Embryonic facial prominence (tissue), 1 donor: ENCODE data around the gene MYOZ3.

Source experiments
- DNase-seq: peaks from one replicate; pipeline ENCODE4 v3.0.0-alpha.2; 2016; ENCODE audit errors: extremely low spot score

The MYOZ3 gene

DNA sequence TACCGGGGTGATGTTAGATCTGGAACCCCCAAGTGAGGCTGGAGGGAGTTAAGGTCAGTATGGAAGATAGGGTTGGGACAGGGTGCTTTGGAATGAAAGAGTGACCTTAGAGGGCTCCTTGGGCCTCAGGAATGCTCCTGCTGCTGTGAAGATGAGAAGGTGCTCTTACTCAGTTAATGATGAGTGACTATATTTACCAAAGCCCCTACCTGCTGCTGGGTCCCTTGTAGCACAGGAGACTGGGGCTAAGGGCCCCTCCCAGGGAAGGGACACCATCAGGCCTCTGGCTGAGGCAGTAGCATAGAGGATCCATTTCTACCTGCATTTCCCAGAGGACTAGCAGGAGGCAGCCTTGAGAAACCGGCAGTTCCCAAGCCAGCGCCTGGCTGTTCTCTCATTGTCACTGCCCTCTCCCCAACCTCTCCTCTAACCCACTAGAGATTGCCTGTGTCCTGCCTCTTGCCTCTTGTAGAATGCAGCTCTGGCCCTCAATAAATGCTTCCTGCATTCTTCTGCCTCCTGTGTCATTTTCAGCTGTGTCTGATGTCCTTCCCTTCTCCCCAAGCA lies 2.3 kb upstream of the MYOZ3 start:
- DNase-seq: no peak

DNA sequence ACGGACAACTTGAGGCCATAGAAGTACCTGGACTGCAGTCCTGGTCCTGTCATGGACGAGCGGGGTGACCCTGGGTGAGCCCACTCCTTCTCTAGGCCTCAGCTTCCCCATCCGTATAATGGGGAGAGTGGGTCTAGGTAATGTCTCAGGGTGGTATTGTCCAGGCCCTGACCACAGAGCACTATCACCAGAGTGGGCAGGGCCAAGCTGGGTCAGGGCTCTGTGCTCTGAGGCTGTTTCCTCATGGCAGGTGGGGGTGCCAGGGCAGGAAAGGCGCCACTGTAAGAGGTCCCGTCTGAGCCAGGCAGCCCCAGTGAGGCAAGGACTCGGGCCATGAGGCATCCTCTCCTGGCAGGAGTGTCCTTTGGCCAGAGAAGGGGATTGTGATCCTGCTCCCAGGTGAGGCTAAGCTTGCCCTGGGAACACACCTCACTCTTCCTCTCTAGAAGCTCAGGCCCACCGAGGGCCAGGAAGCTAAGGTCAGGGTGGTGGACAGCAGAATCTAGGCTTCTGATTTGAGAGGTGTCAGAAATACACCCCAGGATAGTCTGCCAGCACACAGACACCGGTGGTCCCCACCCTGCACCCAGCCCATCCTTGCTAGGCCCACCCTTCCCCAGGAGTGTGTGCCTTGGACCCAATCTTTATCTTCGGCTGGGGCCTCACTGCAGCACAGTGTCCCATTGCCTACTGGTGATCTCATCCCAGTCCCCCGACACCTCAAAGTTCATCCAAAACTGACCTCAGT lies 1.5 kb upstream of the MYOZ3 start:
- DNase-seq: no peak

DNA sequence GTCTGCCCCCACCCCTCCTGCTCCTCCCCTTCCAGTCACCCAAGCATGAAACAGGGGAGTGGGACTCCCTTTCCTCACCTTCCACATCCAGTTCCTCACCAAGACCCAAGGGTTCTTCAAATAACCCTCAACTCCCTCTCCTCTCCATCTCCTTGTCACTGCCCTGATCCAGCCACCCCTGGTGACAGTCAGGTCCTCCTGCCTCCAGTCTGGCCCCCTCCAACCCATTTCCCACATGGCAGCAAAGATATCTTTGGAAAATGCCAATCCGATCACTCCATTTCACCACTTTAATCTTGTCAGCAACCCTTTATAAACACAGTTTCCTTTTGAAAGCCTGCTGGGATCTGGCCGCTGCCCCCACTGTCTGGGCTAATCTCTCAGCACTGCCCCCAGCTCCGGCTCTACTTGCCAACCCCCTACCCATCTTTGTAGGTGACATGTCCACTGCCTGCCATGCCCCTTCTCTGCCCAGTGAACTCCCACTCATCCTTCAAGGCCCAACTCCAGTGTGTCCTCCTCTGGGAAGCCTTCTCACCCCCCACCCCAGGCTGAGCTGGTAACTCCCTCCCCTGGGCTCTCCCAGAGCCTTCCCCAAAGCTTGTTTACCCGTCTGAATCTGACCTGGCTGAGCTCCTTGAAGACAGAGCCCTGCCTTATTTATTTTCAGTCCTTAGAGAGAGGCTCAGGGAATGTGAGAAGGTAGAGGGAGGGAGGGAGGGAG lies 781 bp upstream of the MYOZ3 start:
- DNase-seq: no peak

DNA sequence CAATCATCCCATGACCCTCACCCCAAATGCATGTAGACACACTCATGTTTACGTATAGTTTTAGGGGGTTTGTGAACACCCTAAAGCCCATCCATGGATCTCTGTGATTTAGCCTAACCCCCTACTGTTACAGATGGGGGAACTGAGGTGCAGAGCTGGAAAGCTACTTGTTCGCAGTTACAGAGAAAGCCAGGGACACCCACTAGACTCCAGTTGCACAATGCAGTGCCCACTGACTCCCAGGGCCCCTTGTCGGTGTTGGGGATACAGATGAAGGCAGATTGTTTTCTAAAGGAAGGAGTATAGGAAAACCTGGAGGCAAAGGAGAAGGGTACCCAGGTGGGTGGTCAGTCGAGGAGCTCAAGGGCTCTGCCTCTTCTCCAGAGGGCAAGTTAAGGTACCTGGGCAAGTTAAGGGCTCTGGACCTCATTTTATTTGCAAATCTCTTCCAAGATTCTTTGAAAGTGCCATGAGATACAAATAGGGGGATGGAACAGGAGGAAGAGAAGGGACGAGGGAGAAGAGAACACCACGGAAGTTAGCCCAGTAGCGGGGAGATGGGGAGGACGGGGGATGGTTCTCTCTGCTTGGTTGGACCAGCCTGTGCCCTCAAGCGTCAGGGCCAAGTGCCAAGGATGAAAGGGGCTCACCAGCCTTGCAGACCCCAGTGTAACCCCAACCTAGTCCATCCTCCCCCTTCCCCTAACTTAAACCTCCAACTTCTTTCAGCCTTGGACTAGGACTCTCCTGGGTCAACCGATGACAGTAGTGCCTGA lies 958 bp downstream of the MYOZ3 start:
- DNase-seq: no peak

DNA sequence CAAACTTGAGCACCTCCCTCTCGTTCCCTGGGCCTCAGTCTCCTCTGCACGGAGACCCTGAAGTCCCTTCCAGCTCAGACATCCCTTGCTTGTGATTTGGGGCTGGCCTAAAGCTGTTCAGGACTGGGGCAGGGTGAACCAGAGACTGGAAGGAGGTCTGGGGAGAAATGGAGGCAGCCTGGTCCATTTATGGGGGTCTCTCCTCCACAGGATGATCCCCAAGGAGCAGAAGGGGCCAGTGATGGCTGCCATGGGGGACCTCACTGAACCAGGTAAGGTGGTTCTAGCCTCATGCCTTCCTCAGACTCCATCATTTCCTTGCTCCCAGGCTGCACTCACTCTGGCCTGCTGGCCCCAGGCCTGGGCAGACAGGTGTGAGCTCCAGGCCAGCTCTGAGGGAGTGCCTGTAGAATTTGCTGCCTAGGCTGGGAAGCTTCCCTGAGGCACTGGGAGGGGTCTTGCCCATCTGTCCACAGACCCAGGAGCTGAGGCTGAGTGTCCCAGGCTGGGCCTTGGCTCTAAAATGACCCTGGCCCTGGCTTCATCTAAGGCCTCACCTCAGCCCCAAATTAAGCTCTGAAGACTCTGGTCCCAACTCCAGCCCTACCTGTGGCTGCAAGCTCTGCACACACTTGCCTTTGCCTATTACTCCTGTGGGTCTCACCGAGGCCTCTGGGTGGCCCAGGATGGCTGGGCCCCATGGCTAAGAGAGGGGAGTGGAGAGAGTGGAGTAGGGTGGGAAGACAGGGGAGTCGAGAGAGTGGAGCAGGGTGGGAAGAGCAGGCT lies 1.9 kb downstream of the MYOZ3 start:
- no peak for DNase-seq

DNA sequence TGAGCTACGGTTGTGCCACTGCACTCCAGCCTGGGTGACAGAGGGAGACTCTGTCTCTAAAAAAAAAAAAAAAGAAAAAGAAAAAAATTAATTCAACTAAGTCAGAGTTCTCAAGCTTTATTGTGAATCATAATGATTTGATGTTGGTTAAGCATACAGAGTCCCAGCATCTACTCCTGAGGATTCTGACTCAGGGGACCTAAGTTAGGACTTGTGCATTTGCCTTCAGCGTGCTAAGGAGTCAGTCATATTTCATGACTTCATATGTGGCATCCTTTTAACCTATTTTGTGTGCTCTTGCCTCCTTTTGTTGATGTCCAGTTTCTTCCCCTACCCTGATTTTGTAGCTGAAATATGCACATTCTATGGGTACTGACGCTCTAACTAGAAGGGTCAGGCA lies 2.9 kb downstream of the MYOZ3 start:
- no peak for DNase-seq

DNA sequence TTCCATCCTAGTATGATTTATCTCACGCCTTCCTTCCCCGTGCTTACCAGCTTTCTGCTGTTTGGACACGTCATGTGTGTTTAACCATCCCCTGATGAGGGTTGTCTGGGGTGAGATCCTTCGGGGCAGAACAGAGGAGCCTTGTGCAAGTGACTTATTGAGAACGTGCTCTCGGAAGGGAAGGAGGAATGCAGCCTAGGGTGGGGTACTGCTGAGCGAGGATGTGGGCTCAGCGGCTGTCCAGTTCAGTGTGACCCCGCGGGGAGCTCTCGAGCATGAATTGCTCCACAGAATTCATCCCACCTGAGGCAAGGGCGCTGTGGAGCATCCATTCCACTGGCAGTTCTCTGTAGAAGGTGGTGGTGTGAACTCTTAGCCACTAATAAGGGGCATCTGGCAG lies 4.0 kb downstream of the MYOZ3 start:
- DNase-seq: no peak

DNA sequence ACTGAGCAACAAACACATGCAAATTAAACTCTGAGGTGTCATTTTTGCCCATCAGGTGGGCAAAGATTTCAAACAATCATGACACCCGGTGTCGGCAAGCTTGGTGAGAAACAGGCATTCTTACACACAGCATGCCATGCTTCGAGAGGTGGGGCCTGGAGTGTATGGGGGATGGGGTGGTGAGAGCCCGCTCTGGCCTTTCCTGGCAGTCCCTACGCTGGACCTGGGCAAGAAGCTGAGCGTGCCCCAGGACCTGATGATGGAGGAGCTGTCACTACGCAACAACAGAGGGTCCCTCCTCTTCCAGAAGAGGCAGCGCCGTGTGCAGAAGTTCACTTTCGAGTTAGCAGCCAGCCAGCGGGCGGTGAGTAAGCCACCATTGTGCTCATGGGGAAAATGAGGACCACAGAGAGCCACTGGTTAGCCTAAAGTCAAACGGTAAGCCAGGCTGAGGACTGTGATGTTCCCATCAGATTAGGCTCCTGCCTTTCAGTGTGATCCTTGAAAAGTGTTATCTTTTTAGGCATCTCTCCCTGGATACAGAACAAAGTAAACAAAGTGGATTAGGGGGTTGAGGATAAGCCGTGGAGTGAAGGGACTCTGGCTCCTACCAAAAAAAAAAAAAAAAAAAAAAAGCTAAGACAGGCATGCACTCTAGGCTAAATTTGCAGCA lies 9.4 kb downstream of the MYOZ3 start:
- no peak for DNase-seq

DNA sequence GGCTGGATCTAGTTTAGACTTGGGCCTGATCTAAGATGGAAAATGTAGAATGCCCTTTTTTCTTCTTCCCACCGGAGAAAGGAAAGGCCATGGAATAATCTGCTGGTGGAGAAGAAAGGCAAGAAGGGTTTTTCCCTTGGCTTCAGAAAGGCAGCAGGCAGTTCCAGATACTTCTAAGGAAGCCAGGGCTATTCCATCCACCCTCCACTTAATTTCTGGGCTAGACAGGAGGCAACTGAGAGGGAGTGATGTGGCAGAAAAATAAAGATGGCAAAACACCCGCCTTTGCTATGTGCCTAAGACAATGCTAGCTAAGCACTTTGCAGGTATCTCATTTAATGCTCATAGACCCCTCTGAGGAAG lies 9.9 kb downstream of the MYOZ3 start:
- DNase-seq: no peak

DNA sequence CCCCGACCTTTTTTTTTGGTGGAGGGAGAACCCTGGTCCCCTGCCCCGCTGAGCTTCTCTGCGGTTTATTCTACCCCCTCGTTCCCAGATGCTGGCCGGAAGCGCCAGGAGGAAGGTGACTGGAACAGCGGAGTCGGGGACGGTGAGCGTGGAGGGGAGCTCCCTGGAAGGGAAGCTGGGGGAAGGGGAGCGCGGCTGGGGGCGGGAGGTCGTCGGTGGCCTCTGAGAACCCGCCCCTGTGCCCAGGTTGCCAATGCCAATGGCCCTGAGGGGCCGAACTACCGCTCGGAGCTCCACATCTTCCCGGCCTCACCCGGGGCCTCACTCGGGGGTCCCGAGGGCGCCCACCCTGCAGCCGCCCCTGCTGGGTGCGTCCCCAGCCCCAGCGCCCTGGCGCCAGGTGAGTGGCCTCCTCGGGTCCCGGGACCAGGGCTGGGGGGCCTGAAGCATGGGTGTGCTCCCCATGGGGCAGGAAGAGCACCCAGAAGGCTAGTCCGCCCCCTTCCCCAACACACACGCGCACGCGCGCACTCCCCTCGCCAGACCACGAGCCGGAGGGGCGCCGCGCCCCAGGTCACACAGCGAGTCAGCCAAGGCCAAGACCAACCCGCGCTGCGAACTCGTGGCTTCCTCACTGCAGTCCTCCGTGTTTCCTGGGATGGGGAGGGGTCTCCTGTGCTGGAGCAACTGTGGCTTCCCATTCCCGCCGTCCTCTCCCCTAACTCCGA lies 10.6 kb downstream of the MYOZ3 start:
- no peak for DNase-seq

DNA sequence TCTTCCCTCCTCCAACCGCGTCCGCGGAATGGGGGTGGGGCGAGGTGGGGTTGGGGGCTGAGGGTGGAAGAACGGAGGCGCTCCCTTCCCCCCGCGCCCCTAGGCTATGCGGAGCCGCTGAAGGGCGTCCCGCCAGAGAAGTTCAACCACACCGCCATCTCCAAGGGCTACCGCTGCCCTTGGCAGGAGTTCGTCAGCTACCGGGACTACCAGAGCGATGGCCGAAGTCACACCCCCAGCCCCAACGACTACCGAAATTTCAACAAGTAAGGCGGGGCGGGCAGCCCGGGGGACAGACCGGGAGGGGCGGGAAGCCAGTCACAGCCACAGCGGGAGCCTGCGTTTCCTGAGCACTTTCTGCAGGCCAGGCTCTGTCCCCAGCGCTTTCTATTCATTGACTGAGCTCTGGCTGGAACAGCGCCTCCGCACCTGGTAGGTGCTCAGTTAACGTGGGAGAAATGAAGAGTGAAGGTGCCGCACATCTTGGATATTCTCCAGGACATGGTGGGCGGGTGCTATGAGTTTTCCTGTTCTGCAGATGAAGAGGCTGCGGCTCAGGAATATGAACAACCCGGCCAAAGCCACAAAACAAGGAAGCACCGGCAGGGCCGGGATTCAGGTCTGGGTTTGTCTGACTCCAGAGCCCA lies 11.3 kb downstream of the MYOZ3 start:
- DNase-seq: no peak

DNA sequence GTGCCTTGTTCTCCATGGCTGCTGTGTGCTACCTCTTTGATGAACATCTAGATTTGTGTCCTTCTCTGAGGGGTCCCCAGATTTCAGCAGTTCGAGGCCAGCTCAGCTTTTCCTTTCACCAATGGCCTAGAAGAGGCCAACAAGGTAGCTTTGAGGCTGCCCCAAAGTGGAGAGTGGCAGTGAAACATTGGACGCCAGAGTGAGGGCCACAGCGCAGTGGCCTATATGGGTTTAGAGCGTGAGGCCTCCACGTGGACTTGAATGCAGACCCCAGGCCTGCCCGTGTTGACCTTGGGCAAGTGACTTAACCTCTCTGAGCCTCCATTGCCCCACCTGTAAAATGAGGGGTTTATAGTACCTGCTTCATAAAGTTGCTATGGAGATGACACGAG lies 11.8 kb downstream of the MYOZ3 start:
- DNase-seq: no peak

DNA sequence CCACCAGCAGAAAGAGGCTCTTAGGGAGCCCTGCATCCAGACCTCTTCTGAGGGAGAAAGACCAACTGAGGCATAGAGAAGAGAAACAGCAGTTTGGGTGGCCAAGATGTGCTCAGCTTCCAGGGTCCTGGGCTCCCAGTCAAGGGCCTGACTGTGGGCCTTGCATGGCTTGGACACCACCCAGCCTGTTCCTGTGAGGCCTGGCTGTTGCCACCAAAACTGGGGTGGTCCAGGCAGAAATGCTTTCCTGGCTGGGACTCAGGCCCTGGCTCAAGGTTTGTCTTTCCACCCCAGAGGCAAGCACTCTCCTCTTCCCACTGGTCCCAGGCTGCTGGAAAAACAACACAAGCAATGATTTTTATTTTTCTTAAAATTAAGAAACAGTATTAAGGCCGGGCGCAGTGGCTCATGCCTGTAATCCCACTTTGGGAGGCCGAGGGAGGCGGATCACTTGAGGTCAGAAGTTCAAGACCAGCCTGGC lies 13.3 kb downstream of the MYOZ3 start:
- DNase-seq: no peak

DNA sequence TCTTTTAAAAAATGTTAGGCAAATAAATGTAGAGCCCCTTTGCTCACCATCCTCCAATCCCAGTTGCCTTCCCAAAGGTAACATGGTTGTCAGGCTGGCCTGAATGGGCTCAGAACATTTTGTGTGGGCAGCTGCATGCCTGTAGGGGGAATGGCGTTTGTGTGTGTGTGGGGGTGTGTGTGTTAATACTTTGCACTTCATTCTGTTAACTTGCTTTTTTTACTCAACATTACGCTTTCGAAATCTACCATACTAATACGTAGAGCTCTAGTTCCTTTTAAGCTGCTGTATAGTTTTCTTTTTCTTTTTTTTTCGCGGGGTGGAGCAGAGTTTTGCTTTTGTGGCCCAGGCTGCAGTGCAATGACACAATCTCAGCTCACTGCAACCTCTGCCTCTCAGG lies 14.0 kb downstream of the MYOZ3 start:
- no peak for DNase-seq

DNA sequence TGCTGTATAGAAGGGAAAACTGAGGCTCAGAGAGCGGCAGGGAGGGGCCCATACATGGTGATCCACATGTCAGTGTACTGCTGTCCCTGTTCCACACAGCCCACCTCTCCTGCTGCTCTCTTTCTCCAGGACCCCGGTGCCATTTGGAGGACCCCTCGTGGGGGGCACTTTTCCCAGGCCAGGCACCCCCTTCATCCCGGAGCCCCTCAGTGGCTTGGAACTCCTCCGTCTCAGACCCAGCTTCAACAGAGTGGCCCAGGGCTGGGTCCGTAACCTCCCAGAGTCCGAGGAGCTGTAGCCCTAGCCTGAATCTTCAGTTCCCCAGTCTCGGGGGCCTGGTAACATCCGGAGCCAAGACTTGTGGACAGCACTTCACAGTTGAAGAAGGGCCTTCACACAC lies 15.5 kb downstream of the MYOZ3 start:
- no peak for DNase-seq

DNA sequence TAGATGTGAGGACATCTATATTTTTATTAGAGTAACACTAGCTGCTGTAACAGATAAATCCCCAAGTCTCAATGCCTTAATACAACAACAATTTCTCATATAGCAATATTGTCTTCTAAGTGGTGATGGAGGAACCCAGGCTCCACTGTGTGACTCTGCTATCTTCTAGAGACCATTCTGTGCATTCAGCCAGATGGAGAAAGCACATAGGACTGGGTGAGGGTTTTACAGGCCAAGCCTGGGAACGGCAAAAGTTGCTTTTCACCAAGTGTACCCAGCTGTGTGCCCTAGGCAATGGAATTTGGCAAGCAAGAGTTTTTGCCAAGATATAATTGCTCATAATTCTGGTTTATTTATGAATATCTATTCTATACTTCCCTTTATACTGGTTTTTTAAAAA lies 28.1 kb downstream of the MYOZ3 start:
- DNase-seq: no peak

DNA sequence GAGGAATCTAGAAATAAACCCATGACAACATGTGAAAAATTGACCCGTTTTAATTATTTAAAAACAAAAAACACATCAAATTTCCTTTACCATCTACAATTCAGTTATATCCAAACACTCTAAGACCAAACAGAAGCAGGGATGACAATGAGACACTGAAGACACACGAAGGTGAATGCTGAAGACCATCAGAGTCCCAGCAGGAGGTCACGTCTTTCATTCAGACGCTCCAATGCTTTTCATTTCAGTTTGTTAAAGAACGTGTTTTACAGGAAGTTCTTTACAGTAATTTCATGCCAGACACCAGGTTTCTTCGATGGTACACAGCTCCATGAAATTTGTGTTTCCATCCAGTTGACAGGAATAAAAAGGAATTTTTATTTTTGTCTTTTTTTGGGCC lies 29.7 kb downstream of the MYOZ3 start:
- no peak for DNase-seq

DNA sequence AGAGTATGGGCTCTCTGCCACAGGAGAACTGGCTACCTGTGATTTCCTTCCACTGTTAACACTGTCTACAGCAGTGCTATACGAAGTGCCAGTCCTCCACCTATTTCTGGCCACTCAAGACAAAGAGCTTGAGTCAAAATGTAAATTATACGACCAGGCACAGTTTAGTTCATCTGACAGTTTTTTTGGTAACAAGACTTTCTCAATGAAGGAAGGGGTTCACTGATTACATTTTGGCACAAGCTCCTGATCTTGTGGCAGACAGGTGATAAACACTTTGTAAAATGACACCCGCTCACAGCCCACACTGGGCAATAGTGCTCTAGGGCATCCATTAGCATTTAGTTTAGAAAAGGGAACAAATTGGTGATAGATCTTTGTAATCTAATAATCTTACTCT lies 31.2 kb downstream of the MYOZ3 start:
- DNase-seq: no peak

DNA sequence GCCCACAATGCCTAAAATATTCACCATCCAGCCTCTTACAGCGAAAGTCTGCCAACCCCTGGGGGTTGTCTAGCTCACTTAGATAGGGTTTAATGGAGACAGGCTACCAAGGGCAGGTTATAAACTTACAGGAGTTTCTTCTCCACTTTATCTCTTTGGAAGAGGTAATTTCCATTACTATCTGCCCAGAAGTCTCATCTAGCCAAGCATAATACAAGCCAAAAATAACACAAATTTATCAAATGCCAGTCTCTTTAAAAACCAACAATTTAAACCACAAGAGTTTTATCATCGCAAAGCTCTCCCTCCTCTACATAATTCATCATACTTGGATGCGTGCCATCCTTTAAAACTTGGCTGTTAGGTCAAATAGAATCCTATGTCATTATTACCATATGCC lies 33.6 kb downstream of the MYOZ3 start:
- DNase-seq: no peak

DNA sequence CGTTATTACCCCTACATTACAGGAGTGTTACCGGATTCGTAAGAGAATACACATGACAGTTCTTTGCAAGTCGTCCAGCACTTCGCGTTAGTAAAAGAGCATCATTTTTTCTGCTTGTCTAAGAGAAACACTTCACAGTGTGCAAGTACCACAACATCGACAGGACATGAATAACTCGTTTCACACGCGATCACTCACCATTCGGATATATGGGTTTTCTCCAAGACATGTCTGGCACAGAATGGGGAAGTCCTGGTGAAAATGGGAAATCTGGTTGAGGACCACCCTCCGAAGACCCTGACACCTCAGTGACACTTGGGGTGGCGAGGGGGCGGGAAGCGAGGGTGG lies 39.2 kb downstream of the MYOZ3 start:
- DNase-seq: no peak
